Right cardiac atrium (tissue), 5 donors: ENCODE results near the gene TIMM17B. TPM values are rescaled to one million over a fixed set of nuclear protein-coding genes. Genes with fewer than 3 reads are reported as not detected.

ENCODE experiments used
- ATAC-seq, 2 donors: fragments of 200-7000 bp; cut with Tn5 transposase; one replicate each; pipeline versions ENCODE4 v1.8.0 to v1.9.1; 2020; ENCODE audit warnings: moderate library complexity in 2 of 2, mild to moderate bottlenecking in 1 of 2
- DNase-seq, 3 donors: peaks; one replicate each; pipeline ENCODE4 v3.0.0-alpha.2; 2020
- H3K27ac ChIP-seq: one replicate; pipeline ENCODE4 v1.5.1; 2013; ENCODE audit warnings: mild to moderate bottlenecking, low read length, control low read depth, moderate library complexity
- H3K27me3 ChIP-seq: one replicate; pipeline ENCODE4 v1.6.1; 2013; ENCODE audit not compliant: control insufficient read depth, insufficient read depth
- H3K4me1 ChIP-seq: one replicate; pipeline ENCODE4 v1.6.1; 2013; ENCODE audit warnings: low read length; ENCODE audit not compliant: control insufficient read depth, insufficient read depth
- H3K4me3 ChIP-seq: one replicate; pipeline ENCODE4 v1.5.1; 2013; ENCODE audit warnings: low read length, control low read depth
- H3K9me3 ChIP-seq: one replicate; pipeline ENCODE4 v1.6.1; 2013; ENCODE audit warnings: low read length; ENCODE audit not compliant: control insufficient read depth
- WGBS: extraction: QIAGEN DNeasy Blood & Tissue Kit; methylation state at CpG from one replicate; pipeline ENCODE4 v1.1.7; 2013; 5-methylcytosine and 5-hydroxymethylcytosine counted together
- intact Hi-C, 4 donors: fragments of 100-400 bp; cut with DNase I; formaldehyde crosslinking; loops; one replicate each; pipeline versions ENCODE4 v1.11.0 to v1.14.0; 2022 to 2023
- long read RNA-seq, 4 donors: library from polyadenylated mRNA; unstranded; transcript quantifications; one replicate each; pipeline ENCODE4 v2.0.0, GENCODE V29; 2020 to 2021
- polyA plus RNA-seq: library from polyadenylated mRNA; stranded (reverse); fragments of 200-250 nt; gene quantifications from one replicate; pipeline ENCODE4 v1.2.3, GENCODE V29; 2013
- total RNA-seq, 4 donors: library from RNA; stranded (reverse); fragmentation: NEBNext Ultra II Directional; extraction: Animal tissue kit (Norgen Biotek cat#: 25700); gene quantifications; one replicate each; pipeline ENCODE4 v1.2.1, GENCODE V29; 2021
- donor health status: healthy with polysubstance abuse.
- donor health status: DM: no; HTN: yes; CAD: no.
- donor health status: DM: no; HTN: no; CAD: no.
- donor health status: DM: no; HTN: yes; CAD: no; lungs with severe emphysema.
- donor health status: DM: yes; HTN: yes; CAD: no.

Gene TIMM17B
- total RNA-seq (10 to 100 TPM; 45.3 to 68.2 (median 59.7) TPM), polyA plus RNA-seq (74.4 TPM)
- long read RNA-seq, donor 1, partial matches to known transcripts = 50 of 53 reads
- long read RNA-seq, donor 1, other reads (novel, unspliced or antisense) = 0 of 53 reads
- long read RNA-seq, donor 2, partial matches to known transcripts = 41 of 45 reads
- long read RNA-seq, donor 2, other reads (novel, unspliced or antisense) = 3 of 45 reads
- long read RNA-seq, donor 3, transcript TIMM17B-204 (7 exons, 964 nt) = major isoform, 6 of 49 reads
- long read RNA-seq, donor 3, partial matches to known transcripts = 40 of 49 reads
- long read RNA-seq, donor 3, other reads (novel, unspliced or antisense) = 2 of 49 reads
- long read RNA-seq, donor 4, partial matches to known transcripts = 20 of 22 reads
- long read RNA-seq, donor 4, other reads (novel, unspliced or antisense) = 0 of 22 reads

DNA sequence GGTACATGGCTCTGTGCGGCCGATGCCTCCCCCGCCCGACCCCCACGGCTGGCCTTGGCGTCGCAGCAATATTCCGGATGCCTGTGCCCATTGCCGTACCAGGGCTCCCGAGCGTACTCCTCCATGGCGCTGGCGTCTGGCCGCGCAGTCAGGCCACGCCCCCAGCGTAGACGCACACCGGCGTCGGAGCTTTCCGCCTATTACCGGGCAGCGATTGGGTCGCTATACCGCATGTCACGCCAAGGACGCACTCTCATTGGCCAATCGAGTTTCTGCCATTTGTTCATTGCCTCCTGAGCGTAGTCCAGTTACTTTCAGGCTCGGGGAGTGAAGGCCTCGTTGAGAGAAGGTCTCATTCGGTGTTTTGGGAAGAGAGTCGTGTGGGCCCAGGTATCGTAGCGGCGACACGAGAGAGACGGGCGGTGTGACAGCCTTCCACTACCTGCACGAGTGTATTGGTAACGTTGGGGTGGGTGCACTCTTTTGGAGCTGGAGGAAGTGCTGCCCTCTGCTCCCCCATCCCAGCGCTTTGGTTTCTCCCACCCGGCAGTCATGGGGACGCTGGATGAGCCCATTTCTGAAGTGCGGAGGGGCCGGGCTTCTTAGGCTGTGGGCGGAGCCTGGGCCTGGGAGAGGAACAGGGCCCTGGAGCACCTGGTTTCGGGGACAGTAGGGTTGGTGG lies at the start of gene TIMM17B, which contains the start of gene PQBP1:
Gene TIMM17B (minus strand): TSS at position 144 of the 682 bp plus-strand sequence. CDS start 19 bp downstream, at position 125.
Gene PQBP1 (plus strand): TSS at position 306 of the 682 bp plus-strand sequence. CDS start 580 bp downstream, outside the sequence.
- intact Hi-C loops = no loop called here
- under 1% methylated on average over 49 of the region's 49 CpGs for WGBS
- peak; percentile 97 for ATAC-seq

GRCh38 chrX:48945517-48946348 lies 48.2 kb upstream of the TIMM17B start:
- intact Hi-C loops = no loop called here
- no peak overlapping the region for H3K4me3 ChIP-seq
- no peaks in the 10 kb centered on the region for H3K4me1 ChIP-seq
- H3K27me3 ChIP-seq = no peaks in the 10 kb centered on the region
- WGBS = 46% methylated on average over 8 of the region's 8 CpGs
- ATAC-seq (peak; percentile 56 to 66), DNase-seq (peak; percentile 40 to 74 (median 66))
- no peak overlapping the region for H3K27ac ChIP-seq
- H3K9me3 ChIP-seq = no peaks in the 10 kb centered on the region

More for the DNA sequence above, at the start of gene TIMM17B, which contains the start of gene PQBP1:
- DNase-seq = peak; percentile 90 to 95 (median 94)
- H3K4me1 ChIP-seq = peaks cover 3% of the 10 kb centered on the region
- H3K27me3 ChIP-seq = no peaks in the 10 kb centered on the region
- H3K4me3 ChIP-seq = peak within 1 kb of the TSS; percentile 60
- no peaks in the 10 kb centered on the region for H3K9me3 ChIP-seq
- H3K27ac ChIP-seq = peak within 1 kb of the TSS; percentile 94

- Histone ChIP-seq H3K4me3 (no peak overlapping the region), H3K27me3 (no peaks in the 10 kb centered on the region), H3K27ac (no peak overlapping the region), H3K9me3 (no peaks in the 10 kb centered on the region), H3K4me1 (no peaks in the 10 kb centered on the region)
- DNase-seq = no peak
- 84% methylated on average over 2 of the region's 2 CpGs for WGBS
- intact Hi-C loops = no loop called here
- ATAC-seq = no peak
Observed at GRCh38 chrX:48942895-48943294, 45.3 kb upstream of the TIMM17B start.

DNA sequence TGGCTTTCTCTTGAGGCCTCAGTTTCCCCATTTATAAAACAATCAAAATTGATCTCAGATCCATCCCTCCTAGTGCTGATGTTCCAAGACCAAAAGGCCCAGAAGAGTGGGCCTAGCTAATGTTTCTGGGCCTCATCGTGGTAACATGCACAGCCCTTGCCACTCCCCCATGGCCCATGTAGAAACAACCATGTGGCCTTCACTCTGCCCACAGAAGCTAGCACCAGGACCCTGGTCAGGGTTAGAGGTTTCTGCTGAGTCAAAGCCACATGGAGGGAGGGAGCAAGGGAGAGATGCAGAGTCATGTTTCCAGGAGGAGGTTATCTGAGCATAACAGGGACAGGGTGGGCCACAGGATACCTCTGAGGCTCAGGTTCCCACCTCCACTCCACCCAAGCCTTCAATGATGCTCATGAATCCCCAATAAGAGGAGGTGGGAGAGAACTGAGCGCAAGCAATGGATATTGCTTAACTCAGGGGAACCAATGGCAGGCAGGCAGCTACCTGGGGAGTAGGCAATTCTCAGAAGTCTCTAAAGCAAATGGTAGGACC lies 42.9 kb upstream of the TIMM17B start:
- DNase-seq (no peak), ATAC-seq (no peak)
- H3K4me1 ChIP-seq = no peaks in the 10 kb centered on the region
- no peaks in the 10 kb centered on the region for H3K27me3 ChIP-seq
- WGBS = 71% methylated on average over 2 of the region's 2 CpGs
- no peaks in the 10 kb centered on the region for H3K9me3 ChIP-seq
- H3K27ac ChIP-seq = no peak overlapping the region
- H3K4me3 ChIP-seq = no peak overlapping the region
- intact Hi-C loops = no loop called here

GRCh38 chrX:48939524-48940228 lies 42.1 kb upstream of the TIMM17B start:
- WGBS = 72% methylated on average over 3 of the region's 3 CpGs
- Histone ChIP-seq H3K4me3 (no peak overlapping the region), H3K27me3 (no peaks in the 10 kb centered on the region), H3K9me3 (no peaks in the 10 kb centered on the region), H3K27ac (no peak overlapping the region), H3K4me1 (no peaks in the 10 kb centered on the region)
- DNase-seq = no peak
- ATAC-seq = no peak
- intact Hi-C loops = no loop called here

- H3K4me3 ChIP-seq = no peak overlapping the region
- no peaks in the 10 kb centered on the region for H3K4me1 ChIP-seq
- DNase-seq = no peak
- H3K9me3 ChIP-seq = no peaks in the 10 kb centered on the region
- intact Hi-C loops = no loop called here
- ATAC-seq = no peak
- no peaks in the 10 kb centered on the region for H3K27me3 ChIP-seq
- WGBS = 55% methylated on average over 1 of the region's 1 CpG
- H3K27ac ChIP-seq = no peak overlapping the region
Observed at GRCh38 chrX:48938721-48939425, 41.3 kb upstream of the TIMM17B start.

DNA sequence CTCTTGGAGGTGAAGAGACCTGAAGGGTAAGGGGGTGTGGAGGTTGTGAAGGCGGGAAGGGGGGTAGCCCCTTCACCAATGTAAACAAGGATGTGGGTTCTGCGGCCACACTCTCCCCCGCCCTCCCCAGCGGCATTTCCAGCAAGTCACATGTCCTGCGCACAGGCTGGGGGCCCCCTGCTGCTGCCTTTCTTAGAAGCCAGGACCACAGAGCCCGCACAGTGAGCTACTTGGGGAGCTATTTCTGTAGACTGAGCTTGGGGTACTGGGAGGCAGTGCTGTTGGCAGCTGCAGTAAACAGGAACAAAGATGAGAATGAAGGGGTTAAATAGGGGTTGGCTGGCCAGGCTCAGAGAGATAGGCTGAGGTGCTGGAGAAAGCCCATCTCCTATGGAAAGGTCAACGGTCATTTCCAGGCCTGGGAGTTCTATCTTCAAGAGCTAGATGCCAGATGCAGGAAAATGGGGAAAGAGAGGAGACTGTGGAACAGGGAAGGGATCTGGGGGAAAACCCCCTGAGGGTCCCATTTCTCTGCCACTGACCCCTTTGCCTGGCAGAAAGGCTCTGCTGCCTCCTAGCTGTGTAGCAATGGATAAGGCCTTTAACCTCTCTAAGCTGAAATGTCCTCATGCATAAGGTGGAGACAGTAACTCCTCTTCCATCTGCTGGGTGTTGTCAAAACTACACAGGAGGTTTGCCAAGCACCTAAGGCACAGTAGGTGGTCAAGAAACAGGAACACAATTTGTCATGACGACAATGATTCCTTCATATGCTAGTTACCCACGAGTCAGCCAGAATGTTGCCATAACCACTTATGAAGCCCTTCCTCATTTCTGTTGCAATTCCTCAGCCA lies 39.7 kb upstream of the TIMM17B start:
- peak; percentile 47 to 76 (median 69) for DNase-seq
- WGBS = 31% methylated on average over 9 of the region's 9 CpGs
- Histone ChIP-seq H3K4me3 (no peak overlapping the region), H3K27me3 (no peaks in the 10 kb centered on the region), H3K9me3 (no peaks in the 10 kb centered on the region), H3K4me1 (no peaks in the 10 kb centered on the region), H3K27ac (peak overlapping the region; percentile 7)
- ATAC-seq = peak in 1 of 2 donors; percentile 56
- intact Hi-C loops = no loop called here

DNA sequence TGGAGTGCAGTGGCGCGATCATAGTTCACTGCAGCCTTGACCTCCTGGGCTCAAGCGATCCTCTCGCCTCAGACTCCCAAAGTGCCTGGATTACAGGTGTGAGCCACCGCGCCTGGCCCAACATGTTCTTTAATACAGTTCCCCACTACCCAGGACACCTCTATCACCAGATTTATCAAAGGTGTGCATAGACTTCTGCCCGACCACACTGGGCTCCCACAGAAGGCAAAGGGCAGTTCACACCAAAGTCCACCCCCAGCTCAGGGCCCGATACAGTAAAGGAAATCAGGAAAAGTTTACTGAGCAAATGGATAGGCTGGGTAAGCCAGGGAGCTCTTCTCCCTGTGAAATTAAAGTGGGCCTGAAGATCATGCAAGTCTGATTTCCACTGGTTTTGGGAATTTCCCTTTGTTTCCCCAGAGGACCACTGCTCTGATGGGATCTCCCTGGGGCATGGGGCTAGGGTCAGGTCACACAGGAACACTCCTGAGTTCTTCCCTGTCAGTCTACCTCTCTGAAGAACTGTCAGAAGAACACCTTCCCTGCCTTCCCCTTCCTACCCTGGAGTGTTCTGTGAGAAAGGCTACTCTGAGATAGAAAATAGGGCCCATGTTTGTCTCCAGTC lies 39.0 kb upstream of the TIMM17B start:
- ATAC-seq (no peak), DNase-seq (no peak)
- intact Hi-C loops = no loop called here
- 91% methylated on average over 8 of the region's 8 CpGs for WGBS
- no peak overlapping the region for H3K4me3 ChIP-seq
- no peaks in the 10 kb centered on the region for H3K27me3 ChIP-seq
- no peaks in the 10 kb centered on the region for H3K9me3 ChIP-seq
- H3K4me1 ChIP-seq = no peaks in the 10 kb centered on the region
- no peak overlapping the region for H3K27ac ChIP-seq

- DNase-seq = no peak
- H3K4me3 ChIP-seq = no peak overlapping the region
- no peaks in the 10 kb centered on the region for H3K4me1 ChIP-seq
- intact Hi-C loops = no loop called here
- no peaks in the 10 kb centered on the region for H3K27me3 ChIP-seq
- H3K9me3 ChIP-seq = no peaks in the 10 kb centered on the region
- no peak overlapping the region for H3K27ac ChIP-seq
- no peak for ATAC-seq
- WGBS = 91% methylated on average over 1 of the region's 1 CpG
Observed at GRCh38 chrX:48935301-48935670, 37.7 kb upstream of the TIMM17B start.
